Colonic mucosa (tissue), 4 donors: ENCODE measurements around the gene MADD. TPM values are rescaled to one million over a fixed set of nuclear protein-coding genes. Genes with fewer than 3 reads are reported as not detected.
A peak's percentile ranks its signal among the peaks of the same experiment; 100 is the strongest.

Experiments
- DNase-seq: peaks from one replicate; pipeline ENCODE4 v3.0.0-alpha.2; 2020
- H3K27ac ChIP-seq: fragments of 200-600 bp; one replicate; pipeline ENCODE4 v1.8.0; 2021
- H3K27me3 ChIP-seq: fragments of 200-600 bp; one replicate; pipeline ENCODE4 v1.8.0; 2021
- H3K36me3 ChIP-seq: fragments of 200-600 bp; one replicate; pipeline ENCODE4 v1.8.0; 2021
- H3K4me1 ChIP-seq: fragments of 200-600 bp; one replicate; pipeline ENCODE4 v1.8.0; 2021; ENCODE audit warnings: mild to moderate bottlenecking
- H3K4me3 ChIP-seq: fragments of 200-600 bp; one replicate; pipeline ENCODE4 v1.8.0; 2021
- H3K9ac ChIP-seq, 2 donors: one replicate each; pipeline ENCODE4 v1.7.0; 2013; ENCODE audit warnings: control low read depth in 2 of 2, low read depth in 2 of 2, low read length in 2 of 2
- H3K9me3 ChIP-seq: fragments of 200-600 bp; one replicate; pipeline ENCODE4 v1.8.0; 2021
- CTCF ChIP-seq: fragments of 200-600 bp; IDR thresholded peaks from one replicate; pipeline ENCODE4 v1.8.0; 2022; ENCODE audit warnings: antibody characterized with exemption, mild to moderate bottlenecking
- intact Hi-C: fragments of 100-400 bp; cut with DNase I; formaldehyde crosslinking; loops from one replicate; pipeline ENCODE4 v1.14.1; 2022
- total RNA-seq, 2 donors: library from RNA; stranded (reverse); fragmentation: NEBNext Ultra II Directional in 1 of 2; extraction: Animal tissue kit (Norgen Biotek cat#: 25700) in 1 of 2; gene quantifications; one replicate each; pipeline ENCODE4 v1.2.1, GENCODE V29; 2021
- donor health status: healthy.
- donor health status: DM: no; HTN: no; CAD: no.
- donor health status: DM: no; HTN: no; CAD: no.

MADD gene
- 10 to 100 TPM; 35.5 to 45.9 TPM for total RNA-seq

- H3K27me3 ChIP-seq = no peaks in the 10 kb centered on the region
- peak within 1 kb of the TSS; percentile 72 for H3K4me3 ChIP-seq
- H3K4me1 ChIP-seq = peaks cover 24% of the 10 kb centered on the region
- H3K9me3 ChIP-seq = no peaks in the 10 kb centered on the region
- peak within 1 kb of the TSS; percentile 81 to 87 for H3K9ac ChIP-seq
- H3K27ac ChIP-seq = peak within 1 kb of the TSS; percentile 95
- peak; percentile 85 for DNase-seq
- intact Hi-C loops = no loop called here
- TF ChIP-seq CTCF = no peak
- no peaks in the 10 kb centered on the region for H3K36me3 ChIP-seq
Observed at GRCh38 chr11:47269829-47270305, at the start of gene MADD. MADD (plus strand) TSS chr11:47270133.

- H3K4me3 ChIP-seq = no peak overlapping the region
- no peaks in the 10 kb centered on the region for H3K27me3 ChIP-seq
- no peak for TF ChIP-seq CTCF
- no peaks in the 10 kb centered on the region for H3K9me3 ChIP-seq
- H3K9ac ChIP-seq = no peak overlapping the region
- H3K36me3 ChIP-seq = no peaks in the 10 kb centered on the region
- H3K4me1 ChIP-seq = peaks cover 7% of the 10 kb centered on the region
- DNase-seq = no peak
- intact Hi-C loops = no loop called here
- H3K27ac ChIP-seq = no peak overlapping the region
Observed at GRCh38 chr11:47220401-47220821, 49.5 kb upstream of the MADD start.

GRCh38 chr11:47222696-47223095, 47.2 kb upstream of the MADD start:
- Histone ChIP-seq H3K27me3 (no peaks in the 10 kb centered on the region), H3K36me3 (no peaks in the 10 kb centered on the region), H3K9me3 (no peaks in the 10 kb centered on the region), H3K9ac (no peak overlapping the region), H3K4me3 (no peak overlapping the region), H3K27ac (no peak overlapping the region), H3K4me1 (no peaks in the 10 kb centered on the region)
- TF ChIP-seq CTCF = no peak
- intact Hi-C loops = no loop called here
- DNase-seq = no peak

- Histone ChIP-seq H3K36me3 (no peaks in the 10 kb centered on the region), H3K4me3 (no peak overlapping the region)
- no peak for TF ChIP-seq CTCF
Observed at GRCh38 chr11:47225552-47226400, 44.2 kb upstream of the MADD start.

GRCh38 chr11:47229161-47229560, 40.8 kb upstream of the MADD start:
- no peak for TF ChIP-seq CTCF
- H3K36me3 ChIP-seq = no peaks in the 10 kb centered on the region
- intact Hi-C loops = no loop called here

More at GRCh38 chr11:47225552-47226400, 44.2 kb upstream of the MADD start:
- Histone ChIP-seq H3K9me3 (no peaks in the 10 kb centered on the region), H3K27ac (no peak overlapping the region), H3K9ac (no peak overlapping the region), H3K27me3 (no peaks in the 10 kb centered on the region), H3K4me1 (no peaks in the 10 kb centered on the region)
- intact Hi-C loops = no loop called here
- no peak for DNase-seq

More at GRCh38 chr11:47229161-47229560, 40.8 kb upstream of the MADD start:
- Histone ChIP-seq H3K9me3 (no peaks in the 10 kb centered on the region), H3K4me3 (no peak overlapping the region), H3K27me3 (no peaks in the 10 kb centered on the region), H3K27ac (no peak overlapping the region), H3K4me1 (no peaks in the 10 kb centered on the region), H3K9ac (no peak overlapping the region)
- no peak for DNase-seq
